ENCODE measurements around the gene TBCD.

- TF ChIP-seq CTCF (IDR thresholded peaks at IDR 0.05) (no peak), NR3C1 (IDR thresholded peaks at IDR 0.05) (no peak), EP300 (IDR thresholded peaks at IDR 0.05) (no peak), TFCP2L1 (CRISPR knock-in tag; IDR thresholded peaks at IDR 0.05) (no peak), RCOR1 (IDR thresholded peaks at IDR 0.05; ENCODE audit: low read depth, low read length) (no peak), PHF8 (IDR thresholded peaks at IDR 0.05; ENCODE audit: borderline replicate concordance, low read depth) (no peak), POLR2A (IDR thresholded peaks at IDR 0.05; ENCODE audit: low read length) (no peak), MYC (IDR thresholded peaks at IDR 0.05; ENCODE audit: borderline replicate concordance, low read length) (no peak), RAD21 (conservative IDR thresholded peaks at IDR 0.05 in 1 of 2, IDR thresholded peaks at IDR 0.05 in 1 of 2) (no peak), ELK1 (IDR thresholded peaks at IDR 0.05; ENCODE audit: low read depth, low read length) (no peak), FOXS1 (CRISPR knock-in tag; IDR thresholded peaks at IDR 0.05) (no peak), RARB (CRISPR knock-in tag; IDR thresholded peaks at IDR 0.05) (no peak)
Observed at GRCh38 chr17:82794781-82795482, 43.1 kb downstream of the TBCD start.
